WI38 (cell line): Measurements from ENCODE around the gene FNBP1.

Experiments used
- H3K4me3 ChIP-seq: 2 replicates; pipeline ENCODE4 v1.5.1; 2011; ENCODE audit warnings: low read depth, mild to moderate bottlenecking, control low read depth, low read length
- CTCF ChIP-seq: IDR thresholded peaks from 2 replicates; pipeline ENCODE4 v1.5.1; 2012; ENCODE audit warnings: low read depth, mild to moderate bottlenecking, control low read depth, low read length

The FNBP1 gene

DNA sequence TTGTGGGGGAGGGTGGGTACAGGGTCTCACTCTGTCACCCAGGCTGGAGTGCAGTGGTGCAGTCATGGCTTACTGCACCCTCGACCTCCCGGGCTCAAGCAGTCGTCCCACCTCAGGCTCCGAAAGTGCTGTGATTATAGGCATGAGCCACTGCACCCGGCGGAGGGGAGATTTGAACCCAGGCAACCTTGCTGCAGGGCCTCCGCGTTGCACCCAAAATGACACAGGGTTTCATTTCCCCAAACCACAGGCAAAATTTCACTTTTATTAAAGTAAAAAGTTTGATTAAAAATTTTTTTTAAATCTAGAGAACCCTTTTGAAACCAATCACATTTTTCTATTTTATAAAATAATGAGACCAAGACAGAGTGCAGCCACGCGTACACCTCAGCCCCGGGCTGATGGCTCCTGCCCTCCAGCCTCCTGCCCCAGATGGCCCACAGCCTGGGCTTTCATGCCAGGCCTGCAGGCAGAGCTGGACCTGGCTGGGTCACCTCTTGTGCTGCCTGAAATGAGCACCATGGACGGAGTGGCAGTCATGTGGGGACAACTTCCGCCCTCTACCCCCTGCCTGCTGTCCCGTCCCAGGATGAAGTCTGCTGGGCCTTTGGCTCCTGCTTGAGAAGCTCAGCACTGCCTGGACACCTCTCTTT, 177.2 kb downstream of the FNBP1 start:
- H3K4me3 ChIP-seq, result no peak overlapping the region
- TF ChIP-seq CTCF, result no peak

GRCh38 chr9:129864991-129865647, 177.9 kb downstream of the FNBP1 start:
- no peak overlapping the region for H3K4me3 ChIP-seq
- no peak for TF ChIP-seq CTCF

- no peak for TF ChIP-seq CTCF
- H3K4me3 ChIP-seq, result no peak overlapping the region
Measured at GRCh38 chr9:129863059-129863690, 179.8 kb downstream of the FNBP1 start.

DNA sequence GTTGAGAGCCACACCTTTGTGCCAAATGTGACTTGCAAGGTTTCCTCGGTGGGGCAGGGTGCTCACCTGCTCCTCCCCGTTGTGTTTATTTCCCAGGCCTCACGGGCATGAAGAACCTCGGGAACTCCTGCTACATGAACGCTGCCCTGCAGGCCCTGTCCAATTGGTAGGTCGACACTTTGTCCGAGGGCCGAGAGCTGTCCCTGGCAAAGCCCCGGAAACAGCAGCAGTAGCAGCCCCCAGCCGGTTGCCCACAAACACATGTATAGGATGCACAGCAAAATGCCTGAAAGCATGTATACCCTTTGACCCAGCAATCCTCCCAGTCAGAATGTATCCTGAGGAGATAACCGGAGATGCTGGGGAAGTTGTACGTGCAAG, 181.6 kb downstream of the FNBP1 start:
- H3K4me3 ChIP-seq, result no peak overlapping the region

GRCh38 chr9:129860653-129861446, 182.1 kb downstream of the FNBP1 start:
- TF ChIP-seq CTCF, result no peak
- H3K4me3 ChIP-seq, result no peak overlapping the region

More for the DNA sequence above, 181.6 kb downstream of the FNBP1 start:
- no peak for TF ChIP-seq CTCF

- TF ChIP-seq CTCF, result no peak
- H3K4me3 ChIP-seq, result no peak overlapping the region
Measured at GRCh38 chr9:129858167-129858962, 184.6 kb downstream of the FNBP1 start.
